NCI-H1930 (cell line): ENCODE data around the gene SENP8.

ENCODE experiments used
- DNase-seq, 2 experiments: peaks; one replicate each; lab custom pipeline; 2025; lab: John Stamatoyannopoulos, UW

SENP8 gene

GRCh38 chr15:72113347-72114031 lies 4.7 kb upstream of the SENP8 start:
- DNase-seq: no peak

GRCh38 chr15:72116731-72117485 lies 1.3 kb upstream of the SENP8 start:
- DNase-seq: no peak

GRCh38 chr15:72117486-72118016 lies 652 bp upstream of the SENP8 start:
- peak in 1 of 2 experiments; percentile 25 for DNase-seq

- no peak for DNase-seq
Observed at GRCh38 chr15:72124218-72124617, 6.0 kb downstream of the SENP8 start.

GRCh38 chr15:72127724-72128322 lies 9.6 kb downstream of the SENP8 start:
- no peak for DNase-seq

- no peak for DNase-seq
Observed at GRCh38 chr15:72128359-72128758, 10.2 kb downstream of the SENP8 start.

GRCh38 chr15:72130272-72130671 lies 12.1 kb downstream of the SENP8 start:
- no peak for DNase-seq

GRCh38 chr15:72131922-72132321 lies 13.7 kb downstream of the SENP8 start:
- no peak for DNase-seq

GRCh38 chr15:72133211-72133610 lies 15.0 kb downstream of the SENP8 start:
- DNase-seq: no peak

- peak; percentile 44 to 57 for DNase-seq
Observed at GRCh38 chr15:72135719-72136118, 17.5 kb downstream of the SENP8 start.

- DNase-seq: peak; percentile 44 to 57
Observed at GRCh38 chr15:72136170-72137051, 18.2 kb downstream of the SENP8 start.

- DNase-seq: no peak
Observed at GRCh38 chr15:72139667-72140066, 21.5 kb downstream of the SENP8 start.

GRCh38 chr15:72140088-72140487 lies 21.9 kb downstream of the SENP8 start:
- no peak for DNase-seq

- DNase-seq: no peak
Observed at GRCh38 chr15:72141171-72142084, 23.2 kb downstream of the SENP8 start.

- no peak for DNase-seq
Observed at GRCh38 chr15:72146221-72146620, 28.0 kb downstream of the SENP8 start.

GRCh38 chr15:72146934-72147333 lies 28.7 kb downstream of the SENP8 start:
- DNase-seq: no peak

GRCh38 chr15:72147418-72147817 lies 29.2 kb downstream of the SENP8 start:
- DNase-seq: no peak

- no peak for DNase-seq
Observed at GRCh38 chr15:72153269-72154000, 35.2 kb downstream of the SENP8 start.

GRCh38 chr15:72154316-72154715 lies 36.1 kb downstream of the SENP8 start:
- no peak for DNase-seq

GRCh38 chr15:72155003-72155621 lies 36.9 kb downstream of the SENP8 start:
- DNase-seq: no peak
